ENCODE data around the gene MTMR10. TPM values are rescaled to one million over a fixed set of nuclear protein-coding genes. Genes with fewer than 3 reads are reported as not detected.

The MTMR10 gene

GRCh38 chr15:30895461-30896210 is 95.8 kb downstream of the MTMR10 start:
- H2BK15ac ChIP-seq (ENCODE audit: low read length): no peak overlapping the region
- no peaks in the 10 kb centered on the region for H3K27me3 ChIP-seq (ENCODE audit: control insufficient read depth in 3 of 3, insufficient read depth in 3 of 3, low read depth in 1 of 3, low read length in 3 of 3)
- WGBS, 2 donors (ENCODE audit: extremely low coverage in 2 of 2, insufficient read length in 2 of 2, insufficient replicate concordance in 1 of 2): no CpG with 5 or more reads among the region's 33 CpGs
- no peaks in the 10 kb centered on the region for H3K79me1 ChIP-seq (ENCODE audit: low read depth, low read length)
- H3K18ac ChIP-seq (ENCODE audit: low read length): no peak overlapping the region
- H2BK120ac ChIP-seq (ENCODE audit: low read depth, low read length): no peak overlapping the region
- H3K36me3 ChIP-seq (replicated peaks in 1 of 2; ENCODE audit: control insufficient read depth in 2 of 2, insufficient read depth in 2 of 2, low read length in 2 of 2): no peaks in the 10 kb centered on the region
- H3K14ac ChIP-seq (ENCODE audit: low read length): no peak overlapping the region
- H3K9ac ChIP-seq (ENCODE audit: low read depth, low read length, poor library complexity): no peak overlapping the region
- no peak overlapping the region for H3K4me3 ChIP-seq (ENCODE audit: low read length in 2 of 2)
- H4K91ac ChIP-seq (ENCODE audit: low read depth, low read length, poor library complexity): no peak overlapping the region
- no peak overlapping the region for H3K4ac ChIP-seq (ENCODE audit: low read length)
- no peak for DNase-seq (ENCODE audit: low spot score)
- no peak overlapping the region for H2AK5ac ChIP-seq (ENCODE audit: low read depth, low read length)
- H3K23ac ChIP-seq (ENCODE audit: low read depth, low read length, poor library complexity): no peak overlapping the region
- H2AFZ ChIP-seq (ENCODE audit: low read length): peak overlapping the region; percentile 63
- no peak overlapping the region for H4K8ac ChIP-seq (ENCODE audit: low read depth, low read length)
- H3K4me1 ChIP-seq (ENCODE audit: control insufficient read depth in 2 of 2, insufficient read depth in 1 of 2, low read depth in 1 of 2, low read length in 2 of 2): peaks cover 0 to 8% of the 10 kb centered on the region in 2 donors
- H3K9me3 ChIP-seq (replicated peaks in 1 of 2; ENCODE audit: control insufficient read depth in 2 of 2, insufficient read depth in 1 of 2, low read depth in 1 of 2, low read length in 2 of 2): no peaks in the 10 kb centered on the region
- no peak overlapping the region for H3K4me2 ChIP-seq (ENCODE audit: insufficient read depth, low read length, poor library complexity, severe bottlenecking)
- no peak overlapping the region for H2BK12ac ChIP-seq (ENCODE audit: low read length)
- H3K27ac ChIP-seq (replicated peaks; ENCODE audit: low read length): no peak overlapping the region
- peak overlapping the region; percentile 13 for H2BK5ac ChIP-seq (ENCODE audit: low read length)

DNA sequence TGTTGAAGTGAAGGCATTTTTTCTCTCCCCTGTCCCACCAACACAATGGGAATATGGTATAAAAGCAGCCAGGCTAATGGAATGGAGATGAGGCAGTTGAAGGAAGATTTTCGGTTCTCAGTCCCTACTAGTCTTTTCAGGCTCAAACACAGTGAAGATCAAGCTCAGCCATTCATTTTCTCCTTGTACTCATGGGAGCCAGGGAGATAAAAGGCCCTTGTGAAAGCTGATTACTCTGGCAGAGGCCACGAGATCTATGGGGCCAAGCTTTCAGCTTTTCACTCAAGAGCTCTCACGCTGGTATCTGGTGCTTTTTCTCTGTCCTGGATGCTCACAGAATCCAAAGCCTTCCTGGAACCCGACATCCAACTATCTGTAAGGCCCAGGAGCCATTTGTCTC is 102.2 kb downstream of the MTMR10 start:
- Histone ChIP-seq H3K14ac (ENCODE audit: low read length) (no peak overlapping the region), H3K36me3 (replicated peaks in 1 of 2; ENCODE audit: control insufficient read depth in 2 of 2, insufficient read depth in 2 of 2, low read length in 2 of 2) (no peaks in the 10 kb centered on the region), H3K18ac (ENCODE audit: low read length) (no peak overlapping the region), H2BK15ac (ENCODE audit: low read length) (no peak overlapping the region), H4K91ac (ENCODE audit: low read depth, low read length, poor library complexity) (no peak overlapping the region), H3K9ac (ENCODE audit: low read depth, low read length, poor library complexity) (no peak overlapping the region), H3K4ac (ENCODE audit: low read length) (no peak overlapping the region), H3K4me1 (ENCODE audit: control insufficient read depth in 2 of 2, insufficient read depth in 1 of 2, low read depth in 1 of 2, low read length in 2 of 2) (peaks cover 0 to 4% of the 10 kb centered on the region in 2 donors), H3K79me1 (ENCODE audit: low read depth, low read length) (no peaks in the 10 kb centered on the region), H3K23ac (ENCODE audit: low read depth, low read length, poor library complexity) (no peak overlapping the region), H2BK12ac (ENCODE audit: low read length) (no peak overlapping the region), H3K4me3 (ENCODE audit: low read length in 2 of 2) (no peak overlapping the region), H3K27ac (replicated peaks; ENCODE audit: low read length) (no peak overlapping the region), H3K4me2 (ENCODE audit: insufficient read depth, low read length, poor library complexity, severe bottlenecking) (no peak overlapping the region), H2AK5ac (ENCODE audit: low read depth, low read length) (no peak overlapping the region), H4K8ac (ENCODE audit: low read depth, low read length) (no peak overlapping the region), H2BK5ac (ENCODE audit: low read length) (no peak overlapping the region), H2AFZ (ENCODE audit: low read length) (peak overlapping the region; percentile 83), H3K27me3 (ENCODE audit: control insufficient read depth in 3 of 3, insufficient read depth in 3 of 3, low read depth in 1 of 3, low read length in 3 of 3) (no peaks in the 10 kb centered on the region), H3K9me3 (replicated peaks in 1 of 2; ENCODE audit: control insufficient read depth in 2 of 2, insufficient read depth in 1 of 2, low read depth in 1 of 2, low read length in 2 of 2) (no peaks in the 10 kb centered on the region), H2BK120ac (ENCODE audit: low read depth, low read length) (no peak overlapping the region)
- no CpG with 5 or more reads among the region's 4 CpGs for WGBS, 2 donors (ENCODE audit: extremely low coverage in 2 of 2, insufficient read length in 2 of 2, insufficient replicate concordance in 1 of 2)
- no peak for DNase-seq (ENCODE audit: low spot score)

Small RNA genes lying within 50 kb of the gene (small RNA-seq; reads per million reads assigned to genes)
- gene RNU6-466P (ENCODE audit: insufficient read depth): not detected

Data from neuronal stem cell (in vitro differentiated cells).